Superior temporal gyrus (tissue), 1 donor: ENCODE results near the gene SCARB1.
A peak's percentile ranks its signal among the peaks of the same experiment; 100 is the strongest.

Experiments
- DNase-seq: peaks from one replicate; pipeline ENCODE4 v3.0.0-alpha.2; 2016; ENCODE audit errors: extremely low spot score

Gene SCARB1

GRCh38 chr12:124864326-124864752 lies 675 bp upstream of the SCARB1 start:
- DNase-seq, result no peak

GRCh38 chr12:124862768-124863415 lies 772 bp downstream of the SCARB1 start:
- DNase-seq, result peak; percentile 75

GRCh38 chr12:124861898-124862676 lies 1.6 kb downstream of the SCARB1 start:
- peak; percentile 41 for DNase-seq

- DNase-seq, result peak; percentile 88
Observed at GRCh38 chr12:124861492-124861891, 2.2 kb downstream of the SCARB1 start.

GRCh38 chr12:124857921-124858461 lies 5.7 kb downstream of the SCARB1 start:
- no peak for DNase-seq

GRCh38 chr12:124856842-124857178 lies 6.9 kb downstream of the SCARB1 start:
- no peak for DNase-seq

- no peak for DNase-seq
Observed at GRCh38 chr12:124856132-124856841, 7.4 kb downstream of the SCARB1 start.

GRCh38 chr12:124855275-124855957 lies 8.2 kb downstream of the SCARB1 start:
- no peak for DNase-seq

GRCh38 chr12:124854637-124855184 lies 9.0 kb downstream of the SCARB1 start:
- DNase-seq, result no peak

GRCh38 chr12:124853781-124854636 lies 9.7 kb downstream of the SCARB1 start:
- no peak for DNase-seq

GRCh38 chr12:124852911-124853427 lies 10.7 kb downstream of the SCARB1 start:
- no peak for DNase-seq

- no peak for DNase-seq
Observed at GRCh38 chr12:124852329-124852831, 11.3 kb downstream of the SCARB1 start.

GRCh38 chr12:124851342-124851741 lies 12.3 kb downstream of the SCARB1 start:
- DNase-seq, result no peak

- DNase-seq, result no peak
Observed at GRCh38 chr12:124849382-124849781, 14.3 kb downstream of the SCARB1 start.

- DNase-seq, result peak; percentile 83
Observed at GRCh38 chr12:124848621-124849380, 14.9 kb downstream of the SCARB1 start.

GRCh38 chr12:124847113-124848074 lies 16.3 kb downstream of the SCARB1 start:
- DNase-seq, result peak; percentile 97

GRCh38 chr12:124844411-124845397 lies 19.0 kb downstream of the SCARB1 start:
- DNase-seq, result no peak
